Activated CD4-positive, alpha-beta T cell treated with anti-CD3 and anti-CD28 coated beads for 4 hours (primary cell): ENCODE measurements around the gene KIF26A.

Experiments used
- DNase-seq, 2 donors: peaks; one replicate each; pipeline ENCODE4 v3.0.0-alpha.2; 2020

Gene KIF26A

GRCh38 chr14:104113631-104114420 is 24.6 kb upstream of the KIF26A start:
- DNase-seq: no peak

GRCh38 chr14:104114421-104115130 is 23.8 kb upstream of the KIF26A start:
- DNase-seq: no peak

GRCh38 chr14:104115131-104115600 is 23.2 kb upstream of the KIF26A start:
- no peak for DNase-seq

GRCh38 chr14:104115691-104116287 is 22.6 kb upstream of the KIF26A start:
- no peak for DNase-seq

- no peak for DNase-seq
These were observed 22.1 kb upstream of the KIF26A start for GRCh38 chr14:104116288-104116755.

- DNase-seq: peak in 1 of 2 donors; percentile 35
These were observed 21.5 kb upstream of the KIF26A start for GRCh38 chr14:104116756-104117340.

GRCh38 chr14:104117341-104118005 is 20.9 kb upstream of the KIF26A start:
- no peak for DNase-seq

- DNase-seq: no peak
These were observed 20.2 kb upstream of the KIF26A start for GRCh38 chr14:104118006-104118844.

GRCh38 chr14:104119119-104119487 is 19.3 kb upstream of the KIF26A start:
- no peak for DNase-seq

- no peak for DNase-seq
These were observed 18.7 kb upstream of the KIF26A start for GRCh38 chr14:104119488-104120251.

- DNase-seq: no peak
These were observed 18.1 kb upstream of the KIF26A start for GRCh38 chr14:104120281-104120741.

- no peak for DNase-seq
These were observed 17.2 kb upstream of the KIF26A start for GRCh38 chr14:104121142-104121541.

GRCh38 chr14:104123879-104124278 is 14.5 kb upstream of the KIF26A start:
- no peak for DNase-seq

- no peak for DNase-seq
These were observed 13.4 kb upstream of the KIF26A start for GRCh38 chr14:104125011-104125410.

- DNase-seq: no peak
These were observed 11.6 kb upstream of the KIF26A start for GRCh38 chr14:104126753-104127152.

- DNase-seq: no peak
These were observed 9.4 kb upstream of the KIF26A start for GRCh38 chr14:104128981-104129380.

- DNase-seq: no peak
These were observed 8.8 kb upstream of the KIF26A start for GRCh38 chr14:104129556-104129955.

- no peak for DNase-seq
These were observed 7.3 kb upstream of the KIF26A start for GRCh38 chr14:104130974-104131651.

GRCh38 chr14:104131968-104132732 is 6.2 kb upstream of the KIF26A start:
- no peak for DNase-seq
